HG03432 (cell line): ENCODE measurements around the gene CTNND2.
A peak's percentile ranks its signal among the peaks of the same experiment; 100 is the strongest.
"Not testable (repeated sequence)": the region's sequence is repeated elsewhere in the genome, so short reads cannot be mapped to it uniquely, and the experiment has no call there.

Experiments used
- ATAC-seq: cut with Tn5 transposase; IDR thresholded peaks from one replicate; pipeline ENCODE4 v1.9.1; 2021; ENCODE audit warnings: mild to moderate bottlenecking, moderate library complexity; ENCODE audit not compliant: unreplicated experiment

CTNND2 gene

DNA sequence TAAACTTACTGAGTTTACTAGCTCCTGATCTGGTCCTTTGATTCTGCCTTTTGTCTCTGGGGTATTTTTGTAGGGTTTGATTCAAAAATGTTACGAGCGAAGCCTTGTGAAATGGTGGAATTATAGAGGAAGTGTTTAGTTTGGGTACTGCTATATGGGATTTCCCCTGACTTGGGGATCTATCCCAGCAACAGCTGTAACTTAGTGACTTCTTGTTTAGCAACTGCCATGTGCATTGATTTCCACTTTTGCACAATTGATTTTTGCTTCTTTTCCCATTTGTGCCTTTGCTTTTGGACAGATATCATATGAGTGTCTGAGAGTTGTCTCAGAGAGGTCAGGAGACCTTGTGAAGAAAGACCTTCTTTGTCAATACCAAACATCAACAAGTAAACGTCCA lies 894.7 kb downstream of the CTNND2 start:
- ATAC-seq = no peak

DNA sequence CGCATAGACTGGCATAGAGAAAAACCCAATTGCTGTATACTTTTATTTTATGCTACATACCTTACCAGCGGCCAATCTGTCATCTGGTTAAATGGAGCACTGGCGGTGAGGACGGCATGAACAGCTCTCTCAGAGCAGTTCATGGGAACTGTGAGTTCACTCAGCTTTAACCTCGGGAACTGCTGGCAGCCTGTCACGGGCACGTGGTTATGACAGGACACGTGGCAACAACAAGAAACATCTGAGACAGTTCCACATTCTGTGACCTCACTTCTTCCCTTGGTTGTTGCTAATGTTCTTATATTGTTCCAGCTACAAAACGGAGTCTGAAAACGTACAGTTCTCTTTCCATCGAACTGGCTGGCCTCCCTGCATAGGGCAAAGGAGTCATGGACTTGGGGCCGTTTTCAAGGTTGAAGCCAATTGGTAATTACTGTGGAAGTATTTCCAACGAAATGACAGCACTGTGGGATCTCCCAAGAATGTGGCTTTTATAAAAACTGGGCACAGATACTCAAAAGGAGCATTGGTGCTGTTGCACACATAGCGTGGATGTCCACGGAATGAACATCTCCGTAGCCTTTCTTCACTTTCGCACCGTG lies 896.9 kb downstream of the CTNND2 start:
- ATAC-seq = no peak

DNA sequence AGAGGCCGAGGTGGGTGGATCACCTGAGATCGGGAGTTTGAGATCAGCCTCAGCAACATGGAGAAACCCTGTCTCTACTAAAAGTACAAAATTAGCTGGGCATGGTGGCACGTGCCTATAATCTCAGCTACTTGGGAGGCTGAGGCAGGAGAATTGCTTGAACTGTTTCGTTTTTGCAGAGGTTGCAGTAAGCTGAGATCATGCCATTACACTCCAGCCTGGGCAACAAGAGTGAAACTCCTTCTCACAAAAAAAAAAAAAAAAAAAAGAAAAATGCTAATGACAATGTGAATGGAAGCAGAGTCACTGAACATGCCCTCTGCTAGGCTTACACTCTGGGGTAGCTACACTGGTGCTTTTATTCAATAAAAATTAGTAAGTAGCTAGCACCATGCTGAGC lies 899.7 kb downstream of the CTNND2 start:
- not testable (repeated sequence) for ATAC-seq

DNA sequence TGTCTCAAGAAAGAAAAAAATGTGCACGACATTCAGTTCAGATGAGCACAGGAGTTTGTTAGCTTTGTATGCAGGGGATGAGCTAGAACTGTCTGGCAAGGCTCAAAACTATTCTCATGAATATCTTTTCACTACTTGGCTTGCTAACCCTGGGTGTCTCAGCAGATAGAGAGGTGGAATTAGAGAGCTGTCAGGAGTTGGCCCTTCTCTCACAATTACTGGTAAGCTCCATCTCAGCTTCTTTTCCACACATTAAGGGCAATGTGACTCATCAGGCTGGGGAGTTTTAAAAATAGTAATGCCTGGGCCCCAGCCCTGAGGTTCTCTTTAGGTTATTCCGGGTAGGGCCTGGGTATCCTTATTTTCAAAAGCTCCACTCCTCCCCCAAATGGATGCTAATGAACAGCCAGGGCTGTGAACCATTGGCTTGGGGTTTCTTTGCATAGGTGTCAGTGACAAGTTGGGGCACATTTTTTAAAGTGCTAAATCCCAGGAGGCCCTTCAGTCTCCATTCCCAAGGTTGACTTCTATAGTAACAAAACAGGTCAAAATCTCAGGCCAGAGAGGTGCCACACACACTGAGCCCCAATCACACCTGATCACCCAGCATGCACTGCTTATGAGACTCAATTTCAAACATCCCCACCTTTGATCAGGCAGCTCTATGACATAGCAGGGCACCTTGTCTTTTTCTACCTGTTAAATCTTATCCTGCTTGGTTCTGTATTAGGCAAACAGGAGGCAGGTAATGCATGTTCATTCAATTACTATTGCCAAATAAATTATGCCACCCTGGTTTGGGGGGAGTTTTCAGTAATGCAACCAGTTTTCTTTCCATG lies 903.5 kb downstream of the CTNND2 start:
- no peak for ATAC-seq

DNA sequence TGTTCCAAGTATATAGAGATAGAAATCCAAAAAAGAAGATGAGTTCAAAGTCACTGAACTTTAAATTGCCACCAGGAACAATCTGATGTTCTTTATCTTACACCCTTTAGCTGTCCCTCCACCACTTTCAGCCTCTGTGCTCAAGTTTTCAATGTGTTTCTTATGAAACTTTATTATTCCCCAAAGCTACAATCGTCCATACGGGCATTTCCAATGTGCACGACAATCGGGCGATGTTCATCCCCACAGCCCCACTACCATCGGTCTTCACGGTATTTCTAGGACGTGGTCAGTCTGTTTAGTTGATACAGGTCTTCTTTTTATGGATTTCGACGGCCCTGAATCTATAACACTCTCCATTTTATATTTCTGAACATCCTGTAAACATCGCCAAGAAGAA lies 904.5 kb downstream of the CTNND2 start:
- ATAC-seq = no peak

DNA sequence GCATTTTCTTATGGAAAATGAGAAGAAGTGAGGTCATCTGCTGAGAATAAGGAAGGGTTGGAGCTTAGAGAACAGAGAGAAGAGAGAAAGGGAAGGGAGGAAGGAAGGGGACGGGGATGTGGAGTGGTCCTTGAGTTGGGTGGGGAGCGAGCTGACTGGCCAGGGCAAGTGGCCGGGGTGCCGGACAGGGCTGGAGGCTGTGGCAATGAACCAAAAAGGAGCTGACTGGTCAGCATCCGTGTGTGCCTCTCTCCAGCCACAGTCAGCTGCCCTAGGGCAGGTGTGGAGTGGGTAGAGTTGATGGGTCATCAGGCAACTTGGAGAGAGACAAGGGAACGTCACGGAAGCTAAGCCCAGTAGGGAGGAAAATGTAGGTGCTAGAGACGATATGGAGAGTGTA lies 908.4 kb downstream of the CTNND2 start:
- no peak for ATAC-seq

DNA sequence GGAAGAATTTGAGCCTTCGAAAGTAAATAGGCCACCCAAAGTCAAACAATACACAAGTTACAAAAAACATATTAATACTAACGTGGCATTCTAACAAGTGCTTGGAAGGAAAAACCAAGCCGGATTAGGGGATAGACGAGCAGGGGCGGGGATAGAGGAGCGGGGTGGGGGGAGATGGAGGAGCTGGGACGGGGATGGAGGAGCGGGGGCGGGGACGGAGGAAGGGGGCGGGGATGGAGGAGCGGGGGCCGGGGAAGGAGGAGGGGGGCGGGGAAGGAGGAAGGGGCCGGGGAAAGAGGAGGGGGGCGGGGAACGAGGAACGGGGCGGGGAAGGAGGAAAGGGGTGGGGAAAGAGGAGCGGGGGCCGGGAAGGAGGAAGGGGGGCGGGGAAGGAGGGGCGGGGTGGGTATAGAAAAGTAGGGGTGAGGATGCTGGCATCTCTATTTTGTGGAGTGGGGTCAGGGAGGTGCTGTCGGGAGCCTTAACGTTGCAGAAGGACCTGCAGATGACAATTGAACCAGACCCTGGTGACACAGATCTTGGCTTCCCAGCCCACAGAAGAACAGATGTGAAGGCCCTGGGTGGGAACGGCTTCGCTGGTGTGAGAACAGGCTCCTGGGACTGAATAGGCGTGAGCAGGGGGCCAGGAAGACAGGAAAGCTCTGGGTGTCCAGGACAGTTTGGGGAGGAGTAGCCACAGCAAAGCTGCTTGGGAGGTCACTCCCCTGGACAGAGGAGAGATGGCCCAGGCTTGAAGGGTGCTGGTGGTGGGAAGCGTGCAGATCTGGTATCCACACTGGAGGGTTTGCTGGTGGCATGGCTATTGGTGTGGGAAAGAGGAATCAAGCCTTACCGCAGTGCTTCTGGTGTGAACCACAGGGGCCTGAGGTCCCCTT lies 909.9 kb downstream of the CTNND2 start:
- ATAC-seq = no peak

DNA sequence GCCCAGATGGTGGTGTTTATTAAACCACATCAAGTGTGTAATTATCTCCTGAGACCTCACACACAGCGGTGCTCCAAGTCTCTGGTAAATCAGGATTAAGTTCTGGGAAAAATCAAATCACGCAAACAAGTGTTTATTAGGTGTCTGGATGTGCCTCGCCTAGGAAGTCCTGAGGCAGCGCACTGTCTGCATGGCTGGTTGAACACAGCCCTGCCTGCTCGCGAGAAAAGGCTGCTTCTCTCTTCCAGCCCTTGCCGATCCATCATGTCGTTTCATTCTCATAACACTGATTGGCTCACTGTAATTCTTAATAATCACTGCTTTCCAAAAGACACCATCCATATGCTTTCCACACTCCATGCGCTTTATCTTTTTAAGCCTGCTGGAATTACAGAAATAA lies 913.6 kb downstream of the CTNND2 start:
- no peak for ATAC-seq

DNA sequence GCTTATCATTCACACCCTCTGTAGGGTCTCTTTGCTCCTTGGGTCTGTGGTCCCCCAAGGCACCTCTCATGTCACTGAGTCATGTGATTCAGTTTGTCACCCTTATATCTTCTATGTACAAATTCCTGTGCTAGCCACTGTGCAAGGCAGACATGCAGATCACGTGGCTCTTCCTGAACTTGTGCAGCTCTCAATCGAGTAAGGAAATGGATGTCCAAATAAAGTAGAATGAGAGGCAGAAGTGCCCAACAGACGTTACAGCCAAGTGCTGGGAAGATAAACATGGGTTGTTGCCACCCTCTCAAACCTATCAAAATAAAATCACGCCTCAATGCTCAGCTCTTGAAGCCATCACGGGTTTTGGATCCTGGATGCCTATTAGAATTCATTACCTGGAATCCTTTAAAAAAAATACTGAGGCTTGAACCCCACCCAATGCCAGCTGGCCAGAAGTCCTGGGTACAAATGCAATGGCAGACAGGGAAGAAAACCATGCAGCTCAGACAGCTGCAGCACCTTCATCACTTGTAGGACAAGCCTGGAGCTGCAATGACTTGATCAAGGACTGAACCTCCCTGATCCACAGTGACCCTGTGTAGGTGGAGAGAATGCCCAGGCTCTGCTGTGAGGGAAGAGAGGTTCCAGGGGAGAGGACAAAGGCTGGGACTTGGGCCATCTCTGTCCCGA lies 914.5 kb downstream of the CTNND2 start:
- no peak for ATAC-seq

DNA sequence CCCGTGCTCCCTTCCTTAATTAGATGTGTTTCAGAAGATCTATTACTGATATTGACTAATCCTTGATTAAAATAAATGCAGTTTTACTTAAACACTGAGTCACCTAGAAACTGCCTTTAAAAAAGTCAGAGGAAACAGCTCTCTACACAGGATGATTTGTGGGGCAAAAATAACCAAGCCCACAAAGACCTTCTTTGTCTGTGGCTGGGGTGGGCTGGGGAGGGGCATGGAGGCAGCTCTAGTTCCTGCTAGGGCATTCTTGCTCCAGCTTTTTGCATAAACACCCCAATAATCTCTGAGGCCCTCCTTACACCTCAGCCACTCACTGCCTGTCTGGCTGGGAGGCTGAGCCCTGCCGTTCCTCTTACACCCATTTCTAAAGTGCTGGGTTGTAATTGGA lies 915.6 kb downstream of the CTNND2 start:
- ATAC-seq = no peak

DNA sequence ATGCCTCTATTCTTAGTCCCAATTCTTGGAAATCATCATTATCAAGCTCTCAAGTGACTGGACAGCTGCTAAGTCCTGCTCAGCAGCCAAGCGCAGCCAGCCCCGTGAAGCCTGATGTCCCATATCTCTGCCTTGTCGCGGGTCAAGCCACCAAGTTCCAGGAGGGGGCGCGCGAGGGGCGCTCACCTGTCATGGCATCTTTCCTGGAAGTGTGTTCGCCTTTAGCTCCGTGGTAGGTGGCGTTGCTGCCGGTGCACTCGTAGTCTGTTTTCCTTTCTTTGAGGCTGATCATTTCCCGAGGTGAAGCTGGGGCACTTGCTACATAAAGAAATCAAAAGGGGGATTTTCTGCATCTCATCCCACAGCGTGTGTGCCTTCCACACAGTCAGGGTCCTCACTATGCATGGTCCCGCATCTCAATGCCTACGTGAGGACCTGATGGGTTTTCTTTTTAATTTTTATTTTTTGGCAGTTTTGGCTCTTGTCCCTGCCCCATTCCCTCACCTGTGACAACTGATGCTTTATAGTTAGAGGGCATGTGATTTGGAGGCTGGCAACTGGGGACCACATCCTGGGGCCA lies 916.2 kb downstream of the CTNND2 start:
- peak; percentile 92 for ATAC-seq

DNA sequence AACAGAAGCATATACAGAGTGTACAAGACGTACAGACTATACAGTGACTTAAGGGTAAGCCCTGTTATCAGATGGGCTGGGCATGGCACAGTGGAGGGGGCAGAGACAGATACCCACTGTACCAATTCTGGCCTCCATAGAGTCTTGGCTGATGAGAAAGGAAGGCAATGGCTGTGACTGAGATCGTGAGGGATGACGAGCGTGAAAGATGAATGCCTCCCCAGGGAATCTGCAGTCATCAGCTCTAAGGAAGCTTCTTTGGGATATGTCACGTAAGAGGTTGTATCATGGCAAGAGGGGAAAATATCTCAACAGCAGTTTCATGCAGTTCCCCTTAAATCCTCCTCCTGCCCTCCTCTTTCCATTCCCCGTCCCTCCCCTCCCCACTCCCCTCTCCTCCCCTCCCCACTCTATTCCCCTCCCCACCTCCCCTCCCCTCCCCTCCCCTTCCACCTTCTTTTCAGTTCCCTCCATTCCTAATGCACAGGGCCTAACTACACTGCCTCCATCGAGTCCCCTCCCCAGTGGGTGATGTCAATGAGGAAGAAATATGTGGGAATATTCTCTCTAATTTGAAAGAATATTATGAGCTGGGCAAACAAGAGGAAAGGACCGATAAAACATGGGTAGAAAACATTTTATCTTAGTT lies 916.8 kb downstream of the CTNND2 start:
- ATAC-seq = no peak

DNA sequence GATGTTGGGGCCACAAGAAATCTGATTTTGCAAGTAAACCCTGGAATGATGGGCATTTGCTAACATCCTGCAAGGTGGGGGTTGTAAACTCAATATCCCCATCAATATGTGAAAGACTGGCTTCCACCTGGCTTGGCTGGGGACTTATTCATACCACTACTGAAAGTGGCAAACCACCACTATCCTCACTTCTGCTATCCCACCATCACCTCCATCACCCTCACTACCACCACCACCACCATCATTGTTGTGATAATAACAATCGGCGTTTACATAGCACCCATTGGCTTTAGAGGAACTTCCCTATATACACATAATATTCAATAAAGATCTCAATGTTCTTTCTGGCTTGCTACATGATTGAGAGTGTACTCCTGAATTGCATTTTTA lies 918.5 kb downstream of the CTNND2 start:
- peak; percentile 57 for ATAC-seq

DNA sequence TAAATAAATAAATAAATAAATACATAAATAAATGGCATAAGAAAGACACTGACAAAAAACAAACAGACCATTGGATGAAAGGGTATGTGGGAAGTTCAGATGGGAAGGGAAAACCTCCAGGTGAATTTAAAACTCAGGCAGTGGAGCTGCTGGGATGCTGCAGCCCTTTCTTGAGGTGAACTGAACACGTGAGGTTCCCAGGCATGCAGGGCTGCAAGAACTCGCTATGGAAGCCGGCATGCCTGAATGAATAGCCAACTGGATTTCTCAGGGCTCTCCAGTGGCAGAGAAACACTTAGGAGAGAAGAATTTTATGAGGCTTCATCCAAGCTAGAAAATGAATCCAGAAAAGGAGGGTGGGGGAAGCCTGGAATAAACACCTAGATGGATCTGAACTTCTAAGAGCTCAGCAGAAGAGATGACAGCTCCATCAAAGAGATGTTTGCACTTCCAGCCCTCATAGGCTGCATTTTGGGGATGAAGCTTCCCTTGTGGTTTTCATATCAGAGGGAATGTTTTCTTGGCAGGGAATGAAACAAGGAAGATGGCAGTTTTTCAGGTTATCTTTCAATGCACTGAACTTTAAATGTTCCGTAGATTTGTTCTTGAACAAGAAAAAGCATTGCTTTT lies 919.0 kb downstream of the CTNND2 start:
- ATAC-seq = no peak

DNA sequence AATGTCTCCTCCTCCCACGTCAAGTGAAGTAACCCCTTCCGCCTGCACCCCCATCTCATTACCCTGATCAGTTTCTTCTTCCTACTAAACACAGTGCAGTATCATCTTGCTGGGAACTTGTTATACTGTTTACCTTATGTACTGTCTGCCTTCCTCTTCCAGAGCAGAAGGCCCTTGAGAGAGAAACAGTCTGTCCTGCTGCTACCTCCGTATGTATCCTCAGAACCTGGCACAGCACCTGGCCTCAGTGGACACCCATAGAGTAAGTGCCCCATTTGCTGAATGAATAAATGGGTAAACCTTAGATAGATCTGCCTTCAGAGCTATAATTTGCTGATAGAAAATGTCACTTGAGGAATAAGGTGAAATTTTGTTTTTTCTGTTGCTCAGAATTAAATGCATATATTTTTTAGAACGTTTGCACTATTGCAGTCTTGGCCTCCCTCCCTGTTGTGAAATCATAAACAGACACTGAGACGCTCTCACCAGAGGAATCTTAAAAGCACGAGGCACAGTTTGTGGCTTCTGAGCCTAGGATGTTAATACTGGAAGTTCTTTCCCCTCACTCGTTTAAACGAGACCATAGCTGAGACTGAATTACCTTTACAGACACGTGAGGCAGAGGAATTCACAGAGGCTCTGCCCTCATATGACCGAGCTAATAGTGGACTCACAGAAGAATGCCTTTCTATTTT lies 920.1 kb downstream of the CTNND2 start:
- ATAC-seq = no peak

DNA sequence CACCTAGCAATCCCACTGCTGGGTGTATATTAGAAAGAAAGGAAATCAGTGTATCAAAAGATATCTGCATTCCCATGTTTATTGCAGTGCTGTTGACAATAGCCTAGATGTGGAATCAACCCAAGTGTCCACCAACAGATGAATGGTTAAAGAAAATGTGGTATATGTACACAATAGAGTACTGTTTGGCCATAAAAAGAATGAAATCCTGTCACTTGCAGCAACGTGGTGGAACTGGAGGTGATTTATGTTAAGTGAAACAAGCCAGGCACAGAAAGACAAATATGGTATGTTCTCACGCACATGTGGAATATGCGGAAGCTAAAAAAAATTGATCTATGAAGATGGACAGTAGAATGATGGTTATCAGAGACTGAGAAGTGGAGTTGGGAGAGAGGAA lies 921.6 kb downstream of the CTNND2 start:
- ATAC-seq = no peak

DNA sequence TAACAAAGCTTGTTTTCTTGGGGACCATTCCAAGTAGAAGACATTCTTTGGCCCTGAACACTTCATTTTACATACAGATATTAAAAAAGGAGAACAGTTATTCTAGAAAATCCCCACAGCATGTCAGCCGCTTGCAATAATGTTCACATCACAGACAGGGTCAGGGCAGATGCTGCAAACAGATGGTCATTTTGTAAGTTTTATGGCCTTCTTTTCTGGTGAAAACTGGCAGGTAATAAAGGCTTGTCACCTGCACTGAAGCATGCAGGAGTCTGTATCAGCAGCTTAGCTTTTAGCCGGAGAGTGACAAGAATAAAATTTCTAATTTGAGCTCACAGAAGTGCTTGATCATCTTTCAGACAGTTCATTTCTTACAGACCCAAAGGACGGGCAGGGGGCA lies 922.3 kb downstream of the CTNND2 start:
- no peak for ATAC-seq

DNA sequence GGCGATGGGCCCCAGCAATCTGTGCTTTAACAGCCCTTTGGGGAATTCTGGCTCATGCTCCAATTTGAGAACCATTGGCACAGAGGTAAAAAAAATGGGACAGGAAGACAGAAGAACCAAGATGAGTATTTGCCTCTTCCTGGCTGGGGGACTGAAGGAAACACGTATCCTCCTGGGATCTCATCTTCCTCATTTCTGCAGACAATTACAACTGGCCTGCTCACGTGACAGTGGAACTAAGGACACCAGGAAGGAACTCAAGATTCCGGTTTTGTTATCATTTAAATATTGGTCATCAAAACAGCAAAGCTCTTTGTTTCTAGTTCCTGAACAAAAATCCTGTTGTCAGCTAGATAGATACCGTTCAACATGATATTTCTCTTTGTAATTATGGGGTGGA lies 927.2 kb downstream of the CTNND2 start:
- no peak for ATAC-seq

DNA sequence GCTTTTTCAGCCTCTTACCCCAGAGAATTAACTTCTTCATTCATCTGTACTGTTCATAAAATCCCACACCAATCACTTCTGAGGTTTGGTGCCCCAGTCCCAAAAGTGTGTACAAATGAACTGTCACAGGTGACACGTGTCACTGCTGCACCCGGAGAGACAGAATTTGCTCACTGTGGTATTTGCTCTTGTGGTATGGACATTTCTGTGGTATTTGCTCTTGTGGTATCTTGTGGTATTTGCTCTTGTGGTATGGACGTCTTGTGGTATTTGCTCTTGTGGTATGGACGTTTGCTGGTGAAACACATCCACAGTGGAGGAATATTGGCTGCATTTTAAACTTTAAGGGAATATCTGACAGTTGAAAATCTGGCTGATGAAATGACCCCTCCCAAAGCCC lies 928.3 kb downstream of the CTNND2 start:
- no peak for ATAC-seq
